ENCODE results near the gene RDM1.
"Not testable (repeated sequence)": the region's sequence is repeated elsewhere in the genome, so short reads cannot be mapped to it uniquely, and the experiment has no call there.

The RDM1 gene

DNA sequence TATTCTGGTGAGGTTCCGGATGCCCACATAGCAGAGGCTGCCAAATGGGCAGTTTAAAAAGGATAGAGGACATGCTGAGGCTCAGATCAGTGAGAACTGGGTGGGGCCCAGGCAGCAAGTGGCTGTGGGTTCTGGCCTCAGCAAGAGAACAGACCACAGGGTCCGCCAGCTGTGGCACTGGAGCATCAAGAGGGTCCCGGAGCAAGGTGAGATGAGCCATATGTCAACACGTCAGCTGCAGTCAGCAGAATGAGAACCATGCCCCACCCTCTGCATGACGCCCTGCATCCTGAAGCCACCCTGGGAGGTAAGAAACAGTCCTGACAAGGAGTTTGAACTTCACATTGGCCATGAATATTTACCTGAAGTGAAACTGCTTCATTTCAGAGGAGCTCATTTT lies 30.3 kb downstream of the RDM1 start:
- DNase-seq (ENCODE audit: low spot score), result no peak

DNA sequence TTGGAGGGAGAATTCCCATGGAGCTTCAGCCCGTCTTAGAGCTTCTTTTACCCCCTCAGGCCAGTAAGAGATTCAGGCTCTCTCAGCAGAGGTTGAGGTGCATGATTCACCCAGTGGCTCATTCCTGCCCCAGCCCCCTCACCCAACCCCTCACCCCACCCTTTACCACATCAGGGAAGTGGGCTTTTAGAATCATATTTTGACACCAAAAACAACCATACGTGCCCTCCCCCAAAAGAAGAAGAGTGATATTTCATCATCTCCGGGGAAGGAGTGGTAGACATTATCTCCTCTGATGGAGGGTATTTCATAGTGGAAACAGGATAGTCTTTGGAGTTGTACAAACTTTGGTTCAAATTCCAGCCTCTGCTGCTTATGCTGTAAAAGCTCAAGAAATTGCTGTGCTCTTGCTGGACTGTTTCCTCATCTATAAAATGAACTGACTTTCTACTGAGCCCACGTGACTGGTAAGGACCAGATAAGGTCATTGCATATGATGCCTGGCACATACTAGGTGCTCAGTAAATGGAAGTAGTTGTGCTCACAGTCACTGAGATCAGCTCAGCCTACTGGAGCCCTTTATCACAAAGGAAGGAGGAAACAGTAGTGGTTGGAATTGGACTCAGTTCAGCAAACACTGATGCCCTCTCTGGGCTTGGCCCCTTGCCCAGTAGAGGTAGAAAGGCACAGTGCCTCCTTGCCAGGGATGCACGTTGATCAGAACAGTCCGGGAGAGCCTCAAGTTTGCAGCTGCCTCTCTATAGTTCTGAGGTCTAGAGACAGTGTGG lies 32.1 kb downstream of the RDM1 start:
- DNase-seq (ENCODE audit: low spot score), result no peak

DNA sequence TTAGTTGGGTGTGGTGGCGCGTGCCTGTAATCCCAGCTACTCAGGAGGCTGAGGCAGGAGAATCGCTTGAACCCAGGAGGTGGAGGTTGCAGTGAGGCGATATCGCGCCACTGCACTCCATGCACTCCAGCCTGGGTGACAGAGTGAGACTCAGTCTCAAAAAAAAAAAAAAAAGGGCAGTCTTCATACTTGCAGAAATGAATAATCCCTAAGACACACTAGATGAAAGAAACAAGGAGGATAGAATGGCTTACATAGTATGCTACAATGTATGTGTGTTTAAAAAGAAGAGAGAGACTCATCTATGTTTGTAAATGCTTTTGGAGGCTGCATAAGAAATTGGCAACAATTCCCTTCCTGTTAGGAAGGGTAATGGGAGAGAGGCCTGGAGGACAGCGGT lies 32.8 kb downstream of the RDM1 start:
- DNase-seq (ENCODE audit: low spot score), result not testable (repeated sequence)

DNA sequence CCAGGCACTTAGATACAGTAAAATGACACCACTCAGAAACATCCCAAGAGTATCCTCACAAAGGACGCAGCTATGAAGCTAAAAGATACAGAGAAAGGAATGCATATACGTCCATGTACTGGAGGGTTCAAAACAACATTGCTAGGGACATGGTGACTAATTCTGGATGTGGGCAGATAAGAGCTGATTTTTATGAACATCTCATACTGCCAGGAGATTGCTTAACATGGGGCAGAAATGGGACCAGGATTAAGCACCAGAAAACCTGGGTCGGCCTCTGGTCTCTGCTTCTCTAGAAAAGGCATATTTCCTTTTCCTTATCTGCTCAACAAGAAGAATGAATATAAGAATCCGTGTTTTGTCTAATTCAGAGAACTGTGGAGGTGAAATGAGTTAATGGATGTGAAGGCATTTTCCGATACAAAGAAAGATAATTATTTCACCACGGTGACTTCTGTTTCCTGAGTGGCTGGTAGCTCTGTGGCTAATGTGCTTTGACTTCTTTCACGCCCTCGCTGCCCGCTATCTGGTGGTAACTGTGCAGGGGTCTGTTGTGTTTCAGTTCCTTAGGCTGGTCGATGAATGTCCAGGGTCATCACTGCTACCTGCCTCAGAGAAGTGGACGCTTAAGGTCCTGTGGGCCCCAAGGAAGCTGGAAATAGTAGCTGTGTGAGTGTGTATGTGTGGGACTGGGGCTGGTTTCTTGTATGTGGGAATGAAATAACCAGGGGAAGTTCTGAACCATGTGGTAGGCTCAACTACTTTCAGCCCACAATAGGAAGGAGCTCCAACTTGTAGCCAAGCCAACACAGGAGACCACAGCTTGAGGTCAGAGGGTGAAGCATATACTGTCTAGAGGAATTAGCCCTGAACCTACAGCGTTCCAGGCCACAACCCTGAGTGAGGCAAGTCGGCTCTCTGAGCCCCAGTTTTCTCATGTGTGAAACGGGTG lies 34.7 kb downstream of the RDM1 start:
- no peak for DNase-seq (ENCODE audit: low spot score)

DNA sequence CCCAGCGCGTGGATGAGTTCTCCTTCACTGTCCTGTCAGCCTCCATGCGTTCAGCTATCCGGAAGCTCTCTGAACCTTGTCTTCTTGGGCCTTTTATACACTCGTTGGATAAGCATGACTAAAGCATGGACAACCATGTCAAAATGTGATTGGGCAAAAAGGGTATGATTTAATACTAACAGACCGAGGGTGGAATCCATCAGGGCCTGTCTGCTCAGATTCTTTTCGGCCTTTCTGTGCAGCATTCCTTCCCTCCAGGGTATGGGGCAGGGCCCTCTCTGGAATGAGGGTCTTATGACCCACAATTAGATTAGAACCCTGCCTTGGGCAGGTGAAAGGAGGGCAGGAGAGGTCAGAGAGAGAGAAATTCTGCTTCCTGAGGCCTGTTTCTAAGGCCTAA lies 36.4 kb downstream of the RDM1 start:
- DNase-seq (ENCODE audit: low spot score), result no peak

DNA sequence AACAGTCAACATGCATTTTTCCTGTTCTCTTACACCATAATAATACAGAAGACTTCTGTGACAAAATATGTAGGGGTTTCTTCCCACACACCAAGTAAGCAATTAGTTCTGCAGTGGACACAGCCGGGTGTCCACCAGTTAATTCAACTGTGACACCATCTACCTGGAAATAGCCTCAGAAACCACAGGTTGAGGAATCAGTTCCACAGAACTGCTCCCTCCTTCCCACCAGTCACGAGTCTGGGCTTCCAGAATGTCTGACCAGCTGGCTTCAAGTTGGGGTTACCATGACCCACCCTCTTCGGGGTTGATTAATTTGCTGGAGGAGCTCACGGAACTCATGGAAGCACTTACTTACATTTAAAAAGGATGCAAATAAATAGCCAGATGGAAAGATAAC lies 36.8 kb downstream of the RDM1 start:
- DNase-seq (ENCODE audit: low spot score), result no peak

DNA sequence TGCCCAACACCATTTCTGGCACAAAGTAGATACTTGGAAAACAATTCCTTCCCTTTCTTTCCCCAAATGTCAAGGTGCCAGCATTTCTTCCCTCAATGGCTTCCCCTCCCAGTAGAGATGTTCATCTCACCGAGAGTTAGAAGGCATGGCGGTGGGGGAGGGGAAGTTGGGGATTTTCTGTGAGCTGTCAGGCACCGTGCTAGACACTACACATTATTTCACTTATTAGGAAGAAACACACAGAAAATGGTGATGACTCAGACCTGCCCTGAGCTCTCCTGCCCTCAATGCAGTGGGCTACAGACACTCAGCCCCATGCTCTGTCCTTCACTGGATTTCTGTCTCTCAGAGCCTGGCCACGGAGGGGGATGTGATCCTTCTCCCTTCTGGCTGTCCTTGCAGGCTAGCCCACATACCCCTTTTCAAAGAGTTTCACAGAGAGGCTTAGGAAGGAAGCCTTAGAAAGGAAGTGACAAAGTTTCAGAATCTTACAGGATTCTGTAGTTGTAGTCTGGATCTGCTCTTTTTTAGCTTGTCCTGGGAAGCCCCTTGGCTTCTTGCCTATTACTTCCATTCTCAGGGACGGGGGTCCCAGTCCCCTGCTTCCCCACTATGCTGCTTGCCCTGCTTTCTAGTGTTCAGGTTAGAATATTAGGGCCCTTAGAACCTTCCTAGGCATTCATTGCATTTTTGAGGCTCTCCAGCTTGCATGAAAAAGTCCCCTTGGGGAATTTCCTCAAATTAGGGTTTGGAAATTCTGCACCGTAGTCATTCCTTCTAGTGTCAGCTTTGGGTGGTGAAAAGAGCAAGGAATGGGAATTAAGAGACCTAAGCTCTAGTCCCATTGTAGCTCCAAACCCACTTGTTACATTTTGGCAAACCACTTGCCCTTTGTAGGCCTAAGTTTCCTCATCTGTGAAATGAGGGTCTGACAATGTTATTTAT lies 38.2 kb downstream of the RDM1 start:
- no peak for DNase-seq (ENCODE audit: low spot score)

DNA sequence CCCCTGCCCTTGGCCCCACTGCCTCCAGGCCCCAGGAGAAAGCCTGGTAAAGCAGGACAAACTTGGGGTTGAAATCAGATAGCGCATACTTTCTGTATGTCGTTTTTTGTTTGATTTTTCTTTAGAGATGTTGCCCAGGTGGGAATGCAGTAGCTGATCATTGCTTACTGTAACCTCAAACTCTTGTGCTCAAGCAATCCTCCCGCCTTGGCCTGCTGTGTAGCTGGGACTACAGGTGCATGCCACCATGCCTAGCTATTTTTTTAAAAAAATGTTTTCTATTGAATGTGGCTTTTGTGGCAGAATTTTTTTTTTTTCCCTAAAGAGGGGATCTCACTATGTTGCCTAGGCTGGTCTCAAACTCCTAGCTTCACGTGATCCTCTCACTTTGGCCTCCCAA lies 39.3 kb downstream of the RDM1 start:
- no peak for DNase-seq (ENCODE audit: low spot score)

DNA sequence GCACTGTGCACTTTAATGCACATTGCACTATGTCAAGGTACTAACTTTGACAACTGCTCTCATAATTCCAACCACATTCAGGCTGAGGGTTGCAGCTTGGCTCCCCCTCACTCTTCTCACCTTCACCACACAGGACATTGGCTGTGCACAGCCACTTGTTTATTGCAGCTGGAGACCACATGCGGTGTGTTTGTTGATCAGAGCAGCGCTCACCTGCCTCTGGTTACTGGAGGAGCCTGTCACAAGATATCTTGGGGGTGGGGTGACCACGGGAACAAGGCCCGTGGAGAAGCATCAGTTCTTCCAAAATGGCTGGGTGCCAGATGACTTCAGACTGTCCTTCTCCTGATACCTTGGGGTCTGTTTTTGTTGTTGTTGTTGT lies 39.8 kb downstream of the RDM1 start:
- no peak for DNase-seq (ENCODE audit: low spot score)

DNA sequence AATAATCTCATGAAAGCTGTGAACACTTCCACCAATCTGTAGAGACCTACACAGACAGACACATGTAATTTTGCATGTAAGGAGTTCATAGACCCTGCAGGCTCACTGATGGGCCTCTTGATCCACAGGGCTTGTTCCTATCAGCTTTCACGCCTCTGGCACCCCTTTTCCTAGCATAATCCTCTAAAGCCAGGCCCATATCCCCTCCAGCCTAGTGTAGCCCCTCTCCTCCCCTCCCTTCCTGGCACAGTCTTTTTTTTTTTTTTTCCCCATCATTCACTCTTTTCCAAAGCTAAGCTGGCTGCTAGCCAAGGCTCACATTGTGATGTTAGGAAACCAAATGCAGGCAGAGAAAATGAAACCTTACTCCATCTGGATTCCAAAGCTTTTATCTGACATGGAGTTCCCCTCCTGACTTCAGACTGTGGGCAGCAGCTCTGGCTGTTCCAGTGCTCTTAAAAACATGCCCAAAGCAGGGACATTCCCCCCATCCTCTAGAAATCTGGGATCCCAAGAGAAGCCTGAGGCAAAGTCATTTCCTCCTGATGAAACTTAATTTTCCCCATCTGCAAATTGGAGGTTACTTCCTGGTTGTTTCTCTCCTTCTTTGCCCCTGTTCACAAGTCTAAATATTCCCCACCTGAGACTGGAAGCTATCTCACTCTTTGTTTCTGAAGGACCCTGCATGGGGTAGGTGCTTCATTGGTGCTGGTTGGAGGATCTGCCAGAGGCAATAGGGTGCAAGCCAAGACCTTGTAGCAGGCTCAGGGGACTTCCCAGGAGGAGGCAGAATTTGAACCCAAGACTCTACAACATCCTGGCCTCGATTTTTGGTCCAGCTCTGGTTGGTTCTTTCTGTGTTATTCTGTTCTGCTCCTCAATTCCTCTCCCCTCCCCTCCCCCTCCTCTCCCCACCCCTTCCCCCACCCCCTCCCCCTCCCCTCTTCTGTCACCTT lies 40.5 kb downstream of the RDM1 start:
- DNase-seq (ENCODE audit: low spot score), result no peak

DNA sequence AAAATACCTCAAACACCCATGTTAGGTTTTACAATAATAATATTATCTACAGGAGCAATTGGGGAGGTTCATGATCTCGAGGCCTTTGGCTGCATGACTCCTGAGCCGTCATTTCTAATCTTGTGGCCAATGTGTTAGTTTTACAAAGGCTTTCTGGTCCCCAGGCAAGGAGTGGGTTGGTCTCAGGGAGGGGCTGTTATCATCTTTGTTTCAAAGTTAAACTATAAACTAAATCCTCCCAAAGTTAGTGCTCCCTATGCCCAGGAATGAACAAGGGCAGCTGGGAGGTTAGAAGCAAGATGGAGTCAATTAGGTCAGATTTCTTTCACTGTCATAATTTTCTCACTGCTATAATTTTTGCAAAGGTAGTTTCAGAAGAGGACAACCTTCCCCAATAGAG lies 41.3 kb downstream of the RDM1 start:
- no peak for DNase-seq (ENCODE audit: low spot score)

DNA sequence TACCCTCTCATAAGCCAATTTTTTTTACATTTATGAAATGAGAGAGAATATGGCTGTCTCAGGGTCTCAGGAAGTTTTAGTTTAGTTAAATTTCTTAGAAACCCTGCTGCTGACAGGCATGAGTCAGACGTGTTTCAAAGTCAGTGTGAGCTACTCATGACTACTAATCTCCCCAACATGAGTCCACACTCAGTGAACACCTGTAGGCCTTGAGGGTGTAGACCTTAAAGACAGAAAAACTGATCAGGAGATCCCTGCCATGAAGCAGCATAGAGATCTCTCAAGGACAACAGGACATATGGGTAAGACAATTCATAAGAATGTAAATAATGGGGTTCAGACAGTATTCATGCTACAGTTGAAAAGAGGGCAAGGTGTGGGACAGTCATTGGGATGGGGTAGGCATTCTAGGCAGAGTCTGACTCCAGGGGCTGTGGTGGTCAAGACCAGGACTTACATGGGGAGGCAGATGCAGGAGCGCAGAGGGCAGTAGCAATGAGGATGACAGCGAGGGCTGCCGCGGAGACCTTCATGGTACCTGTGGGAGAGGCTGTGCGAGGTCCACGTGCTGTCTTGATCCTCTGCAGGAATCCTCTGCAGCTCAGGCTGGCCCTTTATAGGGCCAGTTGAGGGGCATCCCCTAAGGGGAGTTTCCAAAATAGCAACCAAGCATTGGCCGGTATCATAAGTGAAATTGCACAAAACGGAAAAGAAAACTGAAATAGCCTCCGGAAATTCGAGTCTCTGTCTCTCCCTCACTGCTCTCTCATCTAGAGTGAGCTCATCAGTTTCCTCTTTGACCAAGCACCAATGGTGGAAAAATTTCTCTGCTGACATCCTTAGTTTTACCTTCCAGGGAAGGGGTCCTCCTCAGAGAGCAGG lies 50.6 kb downstream of the RDM1 start, which contains the start of gene CCL5:
Gene CCL5 (minus strand): TSS at position 588 of the 882 bp plus-strand sequence.
- DNase-seq (ENCODE audit: low spot score), result no peak

DNA sequence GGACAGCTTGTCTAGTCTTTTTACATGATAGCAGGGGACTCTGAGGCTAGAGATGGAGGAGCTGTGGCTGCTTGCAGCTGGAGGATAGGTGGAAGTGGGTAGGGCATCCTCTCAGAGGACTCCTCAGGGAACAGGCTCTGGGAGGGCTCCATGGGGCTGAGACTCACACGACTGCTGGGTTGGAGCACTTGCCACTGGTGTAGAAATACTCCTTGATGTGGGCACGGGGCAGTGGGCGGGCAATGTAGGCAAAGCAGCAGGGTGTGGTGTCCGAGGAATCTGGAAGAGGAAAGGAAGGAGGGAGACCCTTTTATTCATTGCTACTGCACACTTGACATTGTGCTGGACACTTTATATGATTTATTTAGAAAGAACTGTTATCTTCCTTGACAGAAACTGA lies 52.2 kb downstream of the RDM1 start:
- no peak for DNase-seq (ENCODE audit: low spot score)

DNA sequence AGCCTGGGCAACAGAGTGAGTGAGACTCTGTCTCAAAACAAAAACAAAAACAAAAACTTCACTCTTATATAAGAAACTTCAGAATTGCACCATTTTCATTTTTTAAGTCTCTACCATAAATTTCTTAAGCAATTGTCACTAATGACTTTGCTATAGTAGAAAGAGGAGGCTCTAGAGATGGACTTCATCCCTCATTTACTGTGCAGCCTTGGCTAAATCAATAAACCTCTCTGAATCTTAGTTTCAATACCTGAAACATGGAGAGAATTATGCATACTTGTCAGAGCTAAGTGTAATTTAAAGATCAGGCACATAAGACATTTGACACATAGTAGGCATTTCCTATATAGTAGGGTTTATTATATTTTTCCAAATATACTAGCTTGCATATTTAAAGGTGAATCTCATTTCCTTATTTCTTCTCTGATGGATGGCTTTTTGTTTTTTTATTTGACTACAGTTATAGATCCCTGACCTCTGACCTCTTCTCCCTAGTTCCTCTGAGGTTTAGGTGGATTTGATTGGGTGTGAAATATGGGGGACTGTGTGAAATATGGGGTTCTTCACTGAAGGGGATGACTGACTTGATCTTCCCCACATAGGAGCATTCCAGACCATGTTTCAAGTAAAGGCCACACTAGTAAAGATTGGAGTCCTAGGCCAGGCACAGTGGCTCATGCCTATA lies 53.1 kb downstream of the RDM1 start:
- DNase-seq (ENCODE audit: low spot score), result no peak

DNA sequence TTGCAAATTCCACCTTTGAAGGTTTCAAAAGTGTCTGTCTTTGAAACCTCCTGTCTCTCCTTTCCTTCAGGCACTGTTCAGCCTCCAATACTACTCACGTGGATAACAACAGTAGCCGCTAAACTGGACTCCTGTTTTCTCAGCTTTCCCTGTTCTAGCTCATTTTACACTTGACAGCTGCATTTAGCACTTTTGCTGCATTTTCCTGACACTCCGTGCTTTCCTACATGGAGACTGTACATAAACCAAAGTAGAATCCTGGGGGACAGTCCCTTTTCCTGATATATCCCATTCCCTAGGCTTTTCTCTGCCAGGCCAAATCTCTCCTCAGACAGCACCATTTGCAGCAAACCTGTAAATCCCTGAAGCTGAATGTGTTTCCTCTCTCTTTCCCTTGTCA lies 54.0 kb downstream of the RDM1 start:
- DNase-seq (ENCODE audit: low spot score), result no peak

DNA sequence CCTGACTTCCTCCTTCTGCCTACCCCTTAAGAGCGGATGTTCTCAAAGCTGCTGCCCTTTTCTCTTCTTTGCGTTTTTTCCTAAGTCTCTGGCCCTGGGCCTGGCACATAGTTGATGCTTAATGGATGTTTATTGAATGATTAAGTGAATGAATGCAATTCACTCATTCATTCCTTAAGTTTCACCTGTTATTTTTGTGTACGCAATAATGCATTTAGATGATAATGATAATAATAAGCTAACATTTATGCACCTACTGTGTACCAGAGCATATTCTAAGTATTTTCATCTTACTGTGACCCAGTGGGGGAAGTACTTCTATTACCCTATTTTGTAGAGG lies 54.8 kb downstream of the RDM1 start:
- DNase-seq (ENCODE audit: low spot score), result no peak

DNA sequence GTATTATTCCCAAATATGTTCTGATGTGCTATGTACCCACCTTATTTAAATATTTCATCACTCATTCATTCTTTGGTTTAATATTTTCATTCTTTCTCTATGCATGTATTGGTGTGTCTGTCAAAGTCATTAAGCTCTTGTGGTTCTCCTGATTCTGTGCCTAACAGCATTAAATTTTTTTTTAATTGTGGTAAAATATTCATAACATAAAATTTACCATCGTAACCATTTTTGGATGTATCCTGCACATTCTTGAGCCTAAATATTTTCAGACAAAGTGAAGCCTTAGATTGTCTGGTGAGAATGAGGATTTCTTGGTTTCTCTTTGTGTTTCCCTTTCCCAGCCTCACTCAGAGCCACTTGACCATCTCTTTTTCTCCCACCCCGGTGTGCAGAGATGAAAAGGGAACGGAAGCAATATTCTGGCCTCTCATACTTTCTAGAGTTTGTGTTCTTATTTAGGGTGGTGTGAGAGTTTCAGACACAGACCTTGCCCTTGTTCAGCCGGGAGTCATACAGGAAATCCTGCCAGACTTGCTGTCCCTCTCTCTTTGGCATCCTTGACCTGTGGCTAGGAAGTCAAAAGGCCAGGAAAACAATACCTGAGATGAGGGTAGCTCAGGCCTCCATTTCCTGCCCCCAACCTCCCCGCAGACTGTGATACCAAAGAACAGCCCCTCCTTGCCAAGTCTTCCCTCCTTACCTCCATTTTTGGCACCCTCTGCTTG lies 55.3 kb downstream of the RDM1 start:
- no peak for DNase-seq (ENCODE audit: low spot score)

All from SK-N-DZ (cell line).